ENCODE measurements around the gene DLGAP1.
"Not testable (repeated sequence)": the region's sequence is repeated elsewhere in the genome, so short reads cannot be mapped to it uniquely, and the experiment has no call there.

Gene DLGAP1

DNA sequence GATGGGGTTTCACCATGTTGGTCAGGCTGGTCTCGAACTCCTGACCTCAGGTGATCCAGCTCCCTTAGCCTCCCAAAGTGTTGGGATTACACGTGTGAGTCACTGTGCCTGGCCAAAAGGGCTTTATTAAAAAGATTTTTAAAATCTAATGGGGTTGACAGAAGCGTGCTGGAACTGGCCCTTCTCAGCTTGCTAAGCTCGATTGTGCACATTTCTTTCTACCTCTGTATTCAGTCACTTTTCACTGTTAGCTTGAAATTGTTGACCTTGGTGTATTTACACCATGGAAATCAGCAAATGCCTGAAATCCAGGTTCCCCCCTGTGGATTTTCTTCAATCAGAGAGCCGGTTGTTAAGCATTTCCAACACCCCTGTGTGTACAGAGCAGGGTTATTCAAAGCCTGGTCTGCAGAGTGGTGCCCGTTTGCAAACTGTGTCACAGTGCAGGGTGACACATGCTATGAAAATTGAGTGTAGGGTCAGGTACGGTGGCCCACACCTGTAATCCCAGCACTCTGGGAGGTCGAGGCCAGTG, 864.9 kb downstream of the DLGAP1 start:
- no peak overlapping the region for H3K4me3 ChIP-seq (ENCODE audit: low read length)
- H3K27me3 ChIP-seq (ENCODE audit: control insufficient read depth, insufficient read depth, low read length), result no peaks in the 10 kb centered on the region
- no peaks in the 10 kb centered on the region for H3K36me3 ChIP-seq (ENCODE audit: control insufficient read depth, insufficient read depth, low read length)
- H3K4me1 ChIP-seq (ENCODE audit: control insufficient read depth, insufficient read depth, low read length), result peaks cover 20% of the 10 kb centered on the region
- no peaks in the 10 kb centered on the region for H3K9me3 ChIP-seq (ENCODE audit: control insufficient read depth, low read length)
- no peak overlapping the region for H3K9ac ChIP-seq (ENCODE audit: low read length)

DNA sequence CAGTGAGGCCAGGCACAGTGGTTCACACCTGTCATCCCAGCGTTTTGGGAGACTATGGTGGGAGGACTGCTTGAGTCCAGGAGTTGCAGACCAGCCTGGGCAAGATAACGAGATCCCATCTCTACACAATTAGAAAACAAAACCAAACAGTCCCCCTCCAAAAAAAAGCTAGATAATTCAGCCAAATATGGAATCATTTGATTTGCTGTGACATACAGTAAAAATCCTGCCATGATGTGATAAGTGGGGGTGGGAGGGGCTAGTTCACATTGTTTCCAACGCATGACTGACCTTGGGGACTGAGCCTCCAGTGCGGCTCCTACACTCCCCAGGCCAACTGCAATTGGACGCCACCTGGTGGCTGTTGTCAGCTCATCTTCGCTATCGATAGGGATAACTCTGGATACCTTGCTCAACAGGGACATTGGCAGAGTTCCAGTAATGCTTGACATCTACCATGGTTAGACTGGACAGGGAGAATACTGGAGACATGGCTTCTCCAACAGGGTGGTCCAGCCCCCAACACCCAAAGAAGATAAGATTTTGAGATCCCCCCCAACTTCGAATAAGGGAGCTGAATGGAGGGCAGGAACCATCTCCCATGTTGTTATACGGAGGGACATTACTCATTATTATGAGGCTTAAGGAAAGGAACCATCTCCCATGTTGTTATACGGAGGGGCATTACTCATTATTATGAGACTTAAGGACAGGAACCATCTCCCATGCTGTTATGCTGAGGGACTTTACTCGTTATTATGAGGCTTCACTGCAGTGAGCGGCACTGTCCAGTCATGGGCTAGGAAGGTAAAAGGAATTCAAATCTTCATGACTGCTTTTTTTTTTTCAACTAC, 869.2 kb downstream of the DLGAP1 start:
- H3K9me3 ChIP-seq (ENCODE audit: control insufficient read depth, low read length), result no peaks in the 10 kb centered on the region
- H3K9ac ChIP-seq (ENCODE audit: low read length), result no peak overlapping the region
- H3K36me3 ChIP-seq (ENCODE audit: control insufficient read depth, insufficient read depth, low read length), result no peaks in the 10 kb centered on the region
- H3K4me1 ChIP-seq (ENCODE audit: control insufficient read depth, insufficient read depth, low read length), result no peaks in the 10 kb centered on the region
- no peak overlapping the region for H3K4me3 ChIP-seq (ENCODE audit: low read length)
- no peaks in the 10 kb centered on the region for H3K27me3 ChIP-seq (ENCODE audit: control insufficient read depth, insufficient read depth, low read length)

DNA sequence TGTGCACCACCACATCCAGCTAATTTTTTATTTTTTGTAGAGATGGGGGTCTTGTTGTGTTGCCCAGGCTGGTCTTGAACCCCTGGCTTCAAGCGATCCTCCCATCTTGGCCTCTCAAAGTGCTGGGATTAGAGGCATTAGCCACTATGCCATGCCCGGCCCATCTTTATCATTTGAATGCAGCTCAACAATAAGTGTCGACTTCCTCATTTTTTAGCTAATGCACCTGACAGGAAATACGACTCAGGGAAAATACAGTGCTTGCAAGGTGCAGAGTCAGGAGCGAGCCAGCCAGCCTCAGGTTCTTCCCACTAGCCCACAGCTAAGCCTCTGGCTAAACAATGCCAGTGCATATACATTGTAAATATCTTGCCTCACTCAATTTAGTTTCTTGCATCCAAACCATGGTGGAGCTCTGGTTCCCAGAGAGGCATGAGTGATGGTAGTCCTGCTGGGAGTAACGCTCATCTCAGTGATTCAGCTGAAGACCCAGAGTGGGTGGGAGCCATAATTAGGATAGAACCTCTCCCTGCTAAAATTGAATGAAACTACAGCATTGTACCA, 870.1 kb downstream of the DLGAP1 start:
- no peak overlapping the region for H3K9ac ChIP-seq (ENCODE audit: low read length)

DNA sequence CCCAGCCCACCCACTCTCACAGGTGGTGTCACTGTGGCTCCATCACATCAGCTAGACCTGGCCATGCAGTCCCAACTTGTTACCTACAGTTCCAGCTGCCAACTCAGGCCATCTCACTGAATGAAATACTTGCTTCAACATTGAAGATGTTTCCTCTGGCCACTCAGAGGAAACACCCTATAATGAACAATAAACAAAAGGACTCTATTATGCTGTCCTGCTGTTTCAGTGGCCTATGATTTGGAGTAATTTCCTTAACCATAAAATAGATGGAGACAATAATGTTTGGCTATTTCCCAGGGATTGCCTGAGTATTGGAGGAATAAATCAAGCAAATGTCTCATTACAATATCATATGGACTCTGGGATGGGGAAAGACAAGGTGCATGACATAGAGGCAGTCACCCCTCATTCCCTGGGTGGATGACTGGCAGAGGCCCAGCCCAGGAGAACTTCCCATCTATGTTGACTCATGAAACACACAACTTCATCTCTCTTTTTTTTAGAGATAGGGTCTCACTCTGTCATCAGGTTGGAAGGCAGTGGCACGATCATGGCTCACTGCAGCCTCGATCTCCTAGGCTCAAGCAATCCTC, 870.7 kb downstream of the DLGAP1 start:
- no peaks in the 10 kb centered on the region for H3K4me1 ChIP-seq (ENCODE audit: control insufficient read depth, insufficient read depth, low read length)

More for the DNA sequence above, 870.1 kb downstream of the DLGAP1 start:
- Histone ChIP-seq H3K36me3 (ENCODE audit: control insufficient read depth, insufficient read depth, low read length) (no peaks in the 10 kb centered on the region), H3K9me3 (ENCODE audit: control insufficient read depth, low read length) (no peaks in the 10 kb centered on the region), H3K4me3 (ENCODE audit: low read length) (no peak overlapping the region), H3K27me3 (ENCODE audit: control insufficient read depth, insufficient read depth, low read length) (no peaks in the 10 kb centered on the region), H3K4me1 (ENCODE audit: control insufficient read depth, insufficient read depth, low read length) (no peaks in the 10 kb centered on the region)

DNA sequence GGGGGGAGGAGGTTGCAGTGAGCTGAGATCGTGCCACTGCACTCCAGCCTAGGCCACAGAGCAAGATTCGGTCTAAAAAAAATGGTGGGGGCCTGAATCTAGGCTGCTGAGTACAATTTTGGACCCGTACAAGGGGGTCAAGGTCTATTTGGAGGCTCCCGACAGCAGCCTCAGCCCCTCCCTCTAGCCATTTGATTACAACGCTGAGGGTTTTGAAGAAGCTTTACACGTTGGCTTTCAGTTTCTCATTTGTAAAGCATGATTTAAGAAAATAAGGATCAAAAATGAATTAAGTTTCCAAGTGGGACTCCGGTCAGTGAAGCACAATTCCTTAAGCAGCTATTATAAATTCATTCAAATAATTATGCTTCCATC, 871.2 kb downstream of the DLGAP1 start:
- H3K4me3 ChIP-seq (ENCODE audit: low read length), result no peak overlapping the region
- H3K9ac ChIP-seq (ENCODE audit: low read length), result no peak overlapping the region
- no peaks in the 10 kb centered on the region for H3K9me3 ChIP-seq (ENCODE audit: control insufficient read depth, low read length)
- H3K36me3 ChIP-seq (ENCODE audit: control insufficient read depth, insufficient read depth, low read length), result no peaks in the 10 kb centered on the region
- no peaks in the 10 kb centered on the region for H3K27me3 ChIP-seq (ENCODE audit: control insufficient read depth, insufficient read depth, low read length)
- no peaks in the 10 kb centered on the region for H3K4me1 ChIP-seq (ENCODE audit: control insufficient read depth, insufficient read depth, low read length)

More for the DNA sequence above, 870.7 kb downstream of the DLGAP1 start:
- Histone ChIP-seq H3K36me3 (ENCODE audit: control insufficient read depth, insufficient read depth, low read length) (no peaks in the 10 kb centered on the region), H3K27me3 (ENCODE audit: control insufficient read depth, insufficient read depth, low read length) (no peaks in the 10 kb centered on the region), H3K9me3 (ENCODE audit: control insufficient read depth, low read length) (no peaks in the 10 kb centered on the region), H3K9ac (ENCODE audit: low read length) (no peak overlapping the region), H3K4me3 (ENCODE audit: low read length) (no peak overlapping the region)

DNA sequence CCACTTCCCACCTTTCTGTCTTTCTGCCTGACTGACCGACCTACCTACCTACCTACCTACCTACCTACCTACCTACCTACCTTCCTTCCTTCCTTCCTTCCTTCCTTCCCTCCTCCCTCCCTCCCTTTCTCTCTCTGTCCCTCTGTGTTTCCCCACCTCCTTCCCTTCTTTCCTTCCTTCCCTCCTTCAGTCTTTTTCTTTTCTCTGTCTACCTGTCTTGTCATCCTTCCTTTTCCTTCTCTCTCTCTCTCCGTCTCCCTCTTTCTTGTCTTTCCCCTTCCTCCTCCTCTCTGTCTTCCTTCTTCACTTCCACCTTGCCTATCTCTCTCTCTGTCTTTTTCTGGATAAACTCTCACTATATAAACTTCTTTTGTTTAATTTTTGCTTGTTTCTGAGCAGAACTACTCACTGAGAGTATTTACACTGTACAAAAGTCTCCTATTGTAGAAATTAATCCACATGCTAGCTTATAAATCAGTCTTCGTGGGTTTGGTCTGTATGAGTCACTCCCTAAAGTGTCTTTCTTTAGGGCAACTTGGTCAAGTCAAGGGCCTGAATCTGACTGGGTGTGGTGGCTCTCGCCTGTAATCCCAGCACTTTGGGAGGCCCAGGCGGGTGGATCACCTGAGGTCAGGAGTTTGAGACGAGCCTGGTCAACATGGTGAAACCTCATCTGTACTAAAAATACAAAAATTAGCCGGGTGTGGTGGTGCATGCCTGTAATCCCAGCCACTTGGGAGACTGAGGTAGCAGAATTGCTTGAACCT, 871.8 kb downstream of the DLGAP1 start:
- H3K4me1 ChIP-seq (ENCODE audit: control insufficient read depth, insufficient read depth, low read length); H3K9me3 ChIP-seq (ENCODE audit: control insufficient read depth, low read length); H3K9ac ChIP-seq (ENCODE audit: low read length); H3K4me3 ChIP-seq (ENCODE audit: low read length); H3K36me3 ChIP-seq (ENCODE audit: control insufficient read depth, insufficient read depth, low read length); H3K27me3 ChIP-seq (ENCODE audit: control insufficient read depth, insufficient read depth, low read length): not testable (repeated sequence)

DNA sequence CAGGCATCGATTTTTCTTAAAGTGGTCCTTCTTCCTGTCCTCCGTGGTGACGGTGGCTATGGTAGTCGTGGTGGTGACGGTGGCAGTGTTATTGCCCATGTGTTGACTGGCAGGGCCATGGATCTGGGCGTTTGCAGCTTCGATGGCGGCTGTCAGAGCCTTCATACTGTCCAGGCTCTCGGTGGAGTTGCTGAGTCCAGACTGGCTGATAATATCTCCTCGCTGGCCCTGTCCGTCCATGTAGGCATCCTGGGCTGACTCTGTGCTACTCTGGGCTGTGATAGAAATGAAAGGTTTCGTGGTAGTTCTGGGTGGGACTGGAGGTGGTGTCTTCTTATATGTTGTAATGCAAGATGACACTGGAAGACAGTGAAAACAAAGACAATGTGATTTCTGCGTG, 873.2 kb downstream of the DLGAP1 start:
- H3K27me3 ChIP-seq (ENCODE audit: control insufficient read depth, insufficient read depth, low read length), result no peaks in the 10 kb centered on the region
- H3K9me3 ChIP-seq (ENCODE audit: control insufficient read depth, low read length), result no peaks in the 10 kb centered on the region
- H3K4me3 ChIP-seq (ENCODE audit: low read length), result no peak overlapping the region
- no peaks in the 10 kb centered on the region for H3K36me3 ChIP-seq (ENCODE audit: control insufficient read depth, insufficient read depth, low read length)
- H3K4me1 ChIP-seq (ENCODE audit: control insufficient read depth, insufficient read depth, low read length), result no peaks in the 10 kb centered on the region
- H3K9ac ChIP-seq (ENCODE audit: low read length), result no peak overlapping the region

DNA sequence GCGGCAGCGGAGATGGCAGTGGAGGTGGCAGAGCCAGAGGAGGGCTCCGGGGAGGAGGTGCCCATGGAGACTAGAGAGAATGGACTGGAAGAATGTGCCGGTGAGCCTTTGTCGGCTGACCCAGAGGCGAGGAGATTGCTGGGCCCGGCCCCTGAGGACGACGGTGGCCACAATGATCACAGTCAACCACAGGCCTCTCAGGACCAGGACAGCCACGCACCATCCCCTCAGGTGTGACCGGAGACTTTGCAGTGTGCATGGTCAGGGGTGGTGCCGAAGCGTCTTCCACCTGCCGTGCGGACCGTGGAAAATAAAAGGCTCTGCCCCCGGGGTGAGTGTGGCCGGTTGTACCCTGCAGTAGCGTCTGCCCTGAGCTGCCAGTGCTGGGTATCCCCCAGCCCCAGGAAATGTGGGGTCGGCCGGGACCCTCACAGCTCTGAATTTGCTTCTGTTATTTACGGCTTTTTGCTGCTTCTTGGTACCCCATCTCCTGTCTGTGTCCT, 874.5 kb downstream of the DLGAP1 start:
- not testable (repeated sequence) for H3K36me3 ChIP-seq (ENCODE audit: control insufficient read depth, insufficient read depth, low read length); H3K4me3 ChIP-seq (ENCODE audit: low read length); H3K27me3 ChIP-seq (ENCODE audit: control insufficient read depth, insufficient read depth, low read length); H3K4me1 ChIP-seq (ENCODE audit: control insufficient read depth, insufficient read depth, low read length); H3K9me3 ChIP-seq (ENCODE audit: control insufficient read depth, low read length); H3K9ac ChIP-seq (ENCODE audit: low read length)

DNA sequence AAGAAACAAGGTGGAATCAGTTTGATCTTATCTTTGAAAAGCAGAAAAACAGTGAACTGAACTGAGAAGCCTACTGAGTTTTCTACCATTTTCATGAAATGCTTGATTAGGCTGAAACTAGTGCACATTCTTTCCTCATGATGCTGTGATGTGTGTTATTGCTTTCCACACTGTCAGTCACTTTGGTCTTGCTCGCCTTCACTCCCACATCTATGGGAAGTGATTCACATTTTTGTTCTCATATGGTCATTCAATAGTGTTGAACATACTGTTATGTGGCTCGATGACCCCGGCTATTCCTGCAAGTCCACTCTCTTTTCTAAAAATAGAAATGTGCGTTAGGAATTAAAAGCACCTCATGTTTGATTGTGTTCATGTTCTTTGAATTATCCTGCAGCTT, 875.4 kb downstream of the DLGAP1 start:
- no peak overlapping the region for H3K9ac ChIP-seq (ENCODE audit: low read length)
- H3K27me3 ChIP-seq (ENCODE audit: control insufficient read depth, insufficient read depth, low read length), result no peaks in the 10 kb centered on the region
- no peaks in the 10 kb centered on the region for H3K4me1 ChIP-seq (ENCODE audit: control insufficient read depth, insufficient read depth, low read length)
- H3K36me3 ChIP-seq (ENCODE audit: control insufficient read depth, insufficient read depth, low read length), result no peaks in the 10 kb centered on the region
- no peak overlapping the region for H3K4me3 ChIP-seq (ENCODE audit: low read length)
- no peaks in the 10 kb centered on the region for H3K9me3 ChIP-seq (ENCODE audit: control insufficient read depth, low read length)

DNA sequence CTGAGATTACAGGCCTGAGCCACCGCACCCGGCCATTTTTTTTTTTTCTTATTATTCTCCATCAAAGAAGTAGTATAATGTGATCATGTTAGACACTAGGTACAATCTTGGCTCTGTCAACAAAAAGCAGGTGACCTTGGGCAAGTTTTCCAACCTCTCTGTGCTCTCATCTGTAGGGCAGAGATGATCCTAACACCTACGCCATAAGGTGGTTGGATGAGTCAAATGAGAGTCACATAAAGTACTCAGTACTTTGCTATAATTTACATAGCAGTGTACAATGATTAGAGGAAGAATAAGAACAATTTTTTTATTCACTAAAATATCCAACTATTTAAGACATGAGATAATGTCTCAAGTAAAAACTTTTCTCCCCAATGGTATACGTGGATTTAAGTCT, 876.5 kb downstream of the DLGAP1 start:
- Histone ChIP-seq H3K9ac (ENCODE audit: low read length) (no peak overlapping the region), H3K4me1 (ENCODE audit: control insufficient read depth, insufficient read depth, low read length) (no peaks in the 10 kb centered on the region), H3K27me3 (ENCODE audit: control insufficient read depth, insufficient read depth, low read length) (no peaks in the 10 kb centered on the region), H3K36me3 (ENCODE audit: control insufficient read depth, insufficient read depth, low read length) (no peaks in the 10 kb centered on the region), H3K4me3 (ENCODE audit: low read length) (no peak overlapping the region), H3K9me3 (ENCODE audit: control insufficient read depth, low read length) (no peaks in the 10 kb centered on the region)

DNA sequence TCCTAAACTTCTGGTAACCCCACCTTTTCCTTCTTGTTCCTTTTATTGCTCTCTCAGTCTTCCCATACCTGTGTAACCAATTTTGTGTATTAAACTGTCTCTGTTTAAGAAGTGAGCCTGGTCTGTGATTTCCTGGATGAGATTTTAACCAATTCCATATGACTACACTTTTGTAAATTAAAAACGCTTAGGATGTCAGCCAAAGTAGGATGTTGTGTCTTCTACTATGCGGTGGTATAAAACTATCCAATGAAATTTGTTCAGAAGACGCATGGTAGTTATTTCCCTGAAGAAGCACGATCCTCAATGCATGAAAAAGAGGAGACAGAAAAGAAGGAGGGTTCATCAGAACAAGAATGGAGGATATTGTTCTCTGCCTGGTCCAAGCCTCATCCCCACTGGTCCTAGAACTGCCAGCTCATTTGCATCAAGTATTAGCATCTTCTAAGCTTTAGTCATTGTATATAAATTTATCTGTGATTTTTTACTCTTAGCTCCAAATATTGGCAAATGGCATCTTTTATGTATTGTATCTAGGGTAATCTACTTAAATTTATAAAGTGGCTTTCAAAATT, 877.7 kb downstream of the DLGAP1 start:
- H3K27me3 ChIP-seq (ENCODE audit: control insufficient read depth, insufficient read depth, low read length), result no peaks in the 10 kb centered on the region
- no peaks in the 10 kb centered on the region for H3K36me3 ChIP-seq (ENCODE audit: control insufficient read depth, insufficient read depth, low read length)
- H3K4me3 ChIP-seq (ENCODE audit: low read length), result no peak overlapping the region
- no peaks in the 10 kb centered on the region for H3K4me1 ChIP-seq (ENCODE audit: control insufficient read depth, insufficient read depth, low read length)
- H3K9me3 ChIP-seq (ENCODE audit: control insufficient read depth, low read length), result no peaks in the 10 kb centered on the region
- H3K9ac ChIP-seq (ENCODE audit: low read length), result no peak overlapping the region
